Stimulated activated CD4-positive, alpha-beta T cell treated with anti-CD3 and anti-CD28 coated beads, Interleukin-2, amount 100 ng/mL, for 4 hours (primary cell): Measurements from ENCODE around the gene DENND5A.
"Not testable (repeated sequence)": the region's sequence is repeated elsewhere in the genome, so short reads cannot be mapped to it uniquely, and the experiment has no call there.

ENCODE experiments used
- DNase-seq: peaks from one replicate; pipeline ENCODE4 v3.0.0-alpha.2; 2020; ENCODE audit warnings: low read depth

The DENND5A gene

GRCh38 chr11:9137293-9138132 lies 127.6 kb downstream of the DENND5A start:
- DNase-seq: peak; percentile 31

- no peak for DNase-seq
Observed at GRCh38 chr11:9136741-9137140, 128.4 kb downstream of the DENND5A start.

- no peak for DNase-seq
Observed at GRCh38 chr11:9133956-9134355, 131.2 kb downstream of the DENND5A start.

GRCh38 chr11:9132203-9132878 lies 132.8 kb downstream of the DENND5A start:
- DNase-seq: no peak

GRCh38 chr11:9130297-9130696 lies 134.9 kb downstream of the DENND5A start:
- no peak for DNase-seq

GRCh38 chr11:9126636-9127035 lies 138.5 kb downstream of the DENND5A start:
- no peak for DNase-seq

GRCh38 chr11:9125185-9125886 lies 139.8 kb downstream of the DENND5A start:
- DNase-seq: no peak

GRCh38 chr11:9123595-9124304 lies 141.4 kb downstream of the DENND5A start:
- DNase-seq: no peak

GRCh38 chr11:9121469-9121796 lies 143.7 kb downstream of the DENND5A start:
- no peak for DNase-seq

GRCh38 chr11:9120664-9121468 lies 144.3 kb downstream of the DENND5A start:
- DNase-seq: no peak

GRCh38 chr11:9118277-9118676 lies 146.9 kb downstream of the DENND5A start:
- DNase-seq: no peak

GRCh38 chr11:9112075-9112474 lies 153.1 kb downstream of the DENND5A start:
- no peak for DNase-seq

- no peak for DNase-seq
Observed at GRCh38 chr11:9109858-9110731, 155.1 kb downstream of the DENND5A start.

- no peak for DNase-seq
Observed at GRCh38 chr11:9104580-9104979, 160.6 kb downstream of the DENND5A start.

- DNase-seq: no peak
Observed at GRCh38 chr11:9103542-9104276, 161.4 kb downstream of the DENND5A start.

- DNase-seq: no peak
Observed at GRCh38 chr11:9099617-9100016, 165.5 kb downstream of the DENND5A start.

GRCh38 chr11:9098455-9098854 lies 166.7 kb downstream of the DENND5A start:
- not testable (repeated sequence) for DNase-seq

GRCh38 chr11:9097186-9097943 lies 167.8 kb downstream of the DENND5A start:
- not testable (repeated sequence) for DNase-seq

GRCh38 chr11:9096427-9096826 lies 168.7 kb downstream of the DENND5A start:
- no peak for DNase-seq
